Calu3 (cell line): ENCODE data around the gene HMGXB3. TPM values are rescaled to one million over a fixed set of nuclear protein-coding genes. Genes with fewer than 3 reads are reported as not detected.
A peak's percentile ranks its signal among the peaks of the same experiment; 100 is the strongest.

Experiments
- BruUV-seq: library from RNA; stranded (reverse); fragments of 400-500 nt; replicated peaks from 2 replicates; lab custom pipeline; 2021; lab: Mats Ljungman, UMichigan
- CTCF ChIA-PET: fragments of 300-600 bp; sonication (Branson Sonifier 250); formaldehyde crosslinking; loops from one replicate; lab custom pipeline; 2022; ENCODE audit warnings: antibody characterized with exemption; lab: Charles Lee
- DNase-seq: peaks from one replicate; pipeline ENCODE4 v3.0.0; 2022
- H3K27ac Mint-ChIP-seq: one replicate; pipeline ENCODE4 v1.8.0; 2022; ENCODE audit warnings: mixed read lengths; ENCODE audit not compliant: unreplicated experiment
- H3K27me3 Mint-ChIP-seq: one replicate; pipeline ENCODE4 v1.8.0; 2022; ENCODE audit warnings: mixed read lengths; ENCODE audit not compliant: unreplicated experiment
- H3K36me3 Mint-ChIP-seq: one replicate; pipeline ENCODE4 v1.8.0; 2022; ENCODE audit warnings: mild to moderate bottlenecking, moderate library complexity, mixed read lengths; ENCODE audit not compliant: insufficient read depth, unreplicated experiment
- H3K4me1 Mint-ChIP-seq: one replicate; pipeline ENCODE4 v1.8.0; 2022; ENCODE audit warnings: mild to moderate bottlenecking, low read depth, mixed read lengths; ENCODE audit not compliant: unreplicated experiment
- H3K4me3 Mint-ChIP-seq: one replicate; pipeline ENCODE4 v1.8.0; 2022; ENCODE audit warnings: mild to moderate bottlenecking, low read depth, moderate library complexity, mixed read lengths; ENCODE audit not compliant: unreplicated experiment
- H3K9me3 Mint-ChIP-seq: one replicate; pipeline ENCODE4 v1.8.0; 2022; ENCODE audit warnings: low read depth, mixed read lengths; ENCODE audit not compliant: unreplicated experiment
- intact Hi-C: fragments of 100-400 bp; cut with micrococcal nuclease; formaldehyde crosslinking; loops from one replicate; pipeline ENCODE4 v1.10.0; 2022; ENCODE audit not compliant: unreplicated experiment
- total RNA-seq: library from RNA; stranded (reverse); gene quantifications from 2 replicates; pipeline ENCODE4 v1.2.3, GENCODE V29; 2022
- TF ChIP-seq, protein P1 (sequence below): fragments of 200-600 bp; IDR thresholded peaks from one replicate; pipeline ENCODE4 v1.8.0; 2022; ENCODE audit warnings: antibody characterized with exemption; ENCODE audit not compliant: unreplicated experiment

The HMGXB3 gene
- total RNA-seq, 1 experiment from 2014 or later = 58.2 TPM

DNA sequence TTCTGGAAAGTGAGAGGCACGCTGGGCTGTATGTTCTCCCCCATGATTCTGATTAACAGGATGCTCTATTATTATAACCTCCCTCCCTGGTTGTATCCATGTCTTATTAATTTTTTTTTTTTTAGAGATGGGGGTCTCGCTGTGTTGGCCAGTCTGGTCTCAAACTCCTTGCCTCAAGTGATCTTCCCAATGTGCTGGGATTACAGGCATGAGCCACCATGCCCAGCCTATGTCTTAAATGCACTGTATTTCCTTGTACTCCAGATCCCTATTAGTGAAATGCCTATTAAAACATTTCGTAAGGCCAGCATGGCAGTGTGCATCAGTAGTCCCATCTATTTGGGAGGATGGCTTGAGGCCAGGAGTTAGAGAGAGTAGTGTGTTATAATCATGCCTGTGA lies 7.1 kb upstream of the HMGXB3 start:
- Mint-ChIP-seq H3K4me3 (no peak overlapping the region), H3K4me1 (peaks cover 13% of the 10 kb centered on the region), H3K36me3 (peaks cover 7% of the 10 kb centered on the region), H3K27ac (no peak overlapping the region), H3K9me3 (no peaks in the 10 kb centered on the region), H3K27me3 (no peaks in the 10 kb centered on the region)
- TF ChIP-seq, protein P1, sequence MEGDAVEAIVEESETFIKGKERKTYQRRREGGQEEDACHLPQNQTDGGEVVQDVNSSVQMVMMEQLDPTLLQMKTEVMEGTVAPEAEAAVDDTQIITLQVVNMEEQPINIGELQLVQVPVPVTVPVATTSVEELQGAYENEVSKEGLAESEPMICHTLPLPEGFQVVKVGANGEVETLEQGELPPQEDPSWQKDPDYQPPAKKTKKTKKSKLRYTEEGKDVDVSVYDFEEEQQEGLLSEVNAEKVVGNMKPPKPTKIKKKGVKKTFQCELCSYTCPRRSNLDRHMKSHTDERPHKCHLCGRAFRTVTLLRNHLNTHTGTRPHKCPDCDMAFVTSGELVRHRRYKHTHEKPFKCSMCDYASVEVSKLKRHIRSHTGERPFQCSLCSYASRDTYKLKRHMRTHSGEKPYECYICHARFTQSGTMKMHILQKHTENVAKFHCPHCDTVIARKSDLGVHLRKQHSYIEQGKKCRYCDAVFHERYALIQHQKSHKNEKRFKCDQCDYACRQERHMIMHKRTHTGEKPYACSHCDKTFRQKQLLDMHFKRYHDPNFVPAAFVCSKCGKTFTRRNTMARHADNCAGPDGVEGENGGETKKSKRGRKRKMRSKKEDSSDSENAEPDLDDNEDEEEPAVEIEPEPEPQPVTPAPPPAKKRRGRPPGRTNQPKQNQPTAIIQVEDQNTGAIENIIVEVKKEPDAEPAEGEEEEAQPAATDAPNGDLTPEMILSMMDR = no peak
- BruUV-seq = no TSS peak
- CTCF ChIA-PET = interaction anchor here (0.6 to 1.1 kb wide), 3 partner anchors 31 to 720 kb away, joined by 3 to 5 read pairs (median 3); no protein-coding TSS in a partner anchor
- intact Hi-C loops = no loop called here
- DNase-seq = no peak

DNA sequence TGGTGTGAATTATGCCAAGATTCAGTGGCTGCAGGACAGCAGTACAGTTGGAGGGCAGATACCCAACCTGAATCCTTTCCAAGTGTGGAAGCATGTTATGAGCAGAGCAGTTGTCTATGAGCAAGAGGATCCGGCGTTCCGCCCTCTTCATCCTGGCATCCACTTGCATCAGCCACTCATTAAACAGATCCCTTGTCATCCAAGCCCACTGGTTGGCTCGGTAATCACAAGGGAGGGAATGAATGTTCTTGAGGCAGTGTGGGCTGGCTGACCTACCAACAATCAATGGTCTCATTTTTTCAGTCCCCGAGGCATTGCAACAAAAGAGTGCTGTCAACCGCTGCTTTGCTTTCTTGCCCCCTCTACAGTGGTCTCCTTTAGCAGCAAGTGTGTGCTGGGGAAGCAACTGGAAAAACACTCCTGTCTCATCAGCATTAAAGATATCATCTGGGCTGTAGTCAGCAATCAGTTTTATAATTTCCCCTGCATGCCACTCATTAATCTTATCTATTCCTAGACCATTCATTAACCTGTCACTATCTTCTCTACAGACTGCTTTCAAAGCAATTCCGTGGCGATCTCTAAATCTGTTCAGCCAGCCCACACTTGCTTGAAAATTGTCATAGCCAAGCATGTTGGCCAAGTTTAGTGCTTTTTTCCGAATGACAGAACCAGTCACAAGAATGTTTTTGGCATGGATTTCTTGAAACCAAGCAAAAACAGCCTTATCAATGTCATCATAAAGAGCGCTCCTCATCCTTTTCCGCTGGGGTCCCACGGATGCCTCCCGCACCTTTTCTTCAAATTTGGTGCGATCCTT lies 4.9 kb upstream of the HMGXB3 start:
- Mint-ChIP-seq H3K4me3 (no peak overlapping the region), H3K27me3 (no peaks in the 10 kb centered on the region), H3K36me3 (peaks cover 24% of the 10 kb centered on the region), H3K9me3 (no peaks in the 10 kb centered on the region), H3K4me1 (peaks cover 19% of the 10 kb centered on the region), H3K27ac (no peak overlapping the region)
- no TSS peak for BruUV-seq
- TF ChIP-seq, protein P1 = no peak
- CTCF ChIA-PET = interaction anchor here (1.0 kb wide), 1 partner anchor 143 kb away, joined by 4 read pairs; no protein-coding TSS in a partner anchor
- DNase-seq = no peak
- intact Hi-C loops = no loop called here

DNA sequence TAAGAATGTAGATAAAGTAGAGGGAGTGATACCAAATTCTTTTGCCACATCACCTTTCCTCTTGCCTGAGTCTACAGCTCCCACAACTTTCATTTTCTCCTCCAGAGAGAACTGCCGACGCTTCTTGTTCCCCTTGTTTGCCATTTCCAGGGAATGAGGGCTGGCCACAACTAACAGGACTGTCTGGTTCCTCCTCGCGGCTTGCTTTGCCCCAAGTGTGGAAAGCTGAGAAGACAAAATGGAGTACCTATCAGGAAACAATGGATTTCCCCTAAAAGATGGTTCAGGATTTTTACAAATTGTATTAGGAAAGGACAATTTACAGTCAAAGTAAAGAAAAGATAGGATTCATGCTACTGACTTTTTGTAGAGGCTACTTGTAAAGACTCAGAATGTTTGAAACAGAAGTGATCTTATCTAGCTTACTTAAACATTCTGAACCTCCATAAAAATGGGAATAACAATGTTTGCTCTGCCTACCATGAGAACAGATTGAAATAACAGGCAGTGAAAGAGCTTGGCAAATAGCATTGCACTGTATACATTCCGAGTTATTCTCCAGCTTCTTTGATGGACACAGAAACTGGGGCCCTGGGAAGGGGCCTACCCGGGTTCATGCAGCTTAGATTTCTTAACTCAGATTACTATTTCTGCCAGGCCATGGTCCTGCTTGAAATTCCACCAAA lies 4.2 kb upstream of the HMGXB3 start:
- Mint-ChIP-seq H3K4me1 (peaks cover 19% of the 10 kb centered on the region), H3K9me3 (no peaks in the 10 kb centered on the region), H3K4me3 (no peak overlapping the region), H3K27ac (no peak overlapping the region), H3K27me3 (no peaks in the 10 kb centered on the region), H3K36me3 (peaks cover 32% of the 10 kb centered on the region)
- DNase-seq = no peak
- TF ChIP-seq, protein P1 = no peak
- BruUV-seq = no TSS peak
- CTCF ChIA-PET = interaction anchor here (1.0 kb wide), 1 partner anchor 143 kb away, joined by 4 read pairs; no protein-coding TSS in a partner anchor
- intact Hi-C loops = no loop called here

DNA sequence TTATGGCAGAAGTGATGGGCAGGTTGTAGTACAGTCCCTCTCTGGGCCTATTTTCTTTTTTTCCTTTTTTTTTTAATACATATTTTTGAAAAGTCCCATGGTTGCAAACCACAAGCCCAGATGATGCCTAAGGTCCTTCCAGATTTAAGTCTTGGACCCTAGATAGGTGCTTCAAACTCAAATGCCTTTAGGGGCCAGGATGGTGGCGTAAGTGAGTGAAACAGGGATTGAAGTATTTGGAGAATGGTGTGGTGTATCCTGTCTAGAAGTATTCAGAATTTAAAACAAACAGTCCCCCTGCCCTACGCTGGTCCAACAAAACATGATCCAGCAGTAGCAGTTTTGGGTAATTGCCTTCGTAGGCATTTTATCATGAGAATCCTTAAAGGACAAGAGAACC lies 2.3 kb upstream of the HMGXB3 start:
- H3K27ac Mint-ChIP-seq = peak overlapping the region; percentile 98
- TF ChIP-seq, protein P1 = no peak
- no peak for DNase-seq
- intact Hi-C loops = no loop called here
- H3K9me3 Mint-ChIP-seq = no peaks in the 10 kb centered on the region
- no TSS peak for BruUV-seq
- CTCF ChIA-PET = no interaction called here
- H3K4me3 Mint-ChIP-seq = peak overlapping the region; percentile 88
- no peaks in the 10 kb centered on the region for H3K27me3 Mint-ChIP-seq
- peaks cover 39% of the 10 kb centered on the region for H3K36me3 Mint-ChIP-seq
- H3K4me1 Mint-ChIP-seq = peaks cover 38% of the 10 kb centered on the region
